MM.1S (cell line): ENCODE data around the gene DOK4.

Experiments used
- CTCF ChIP-seq: fragments of 300-600 bp; sonication (generic); IDR thresholded peaks from 2 replicates; pipeline ENCODE4 v1.5.1; 2016; ENCODE audit warnings: antibody characterized with exemption, low read length, mixed read lengths
- EZH2 ChIP-seq: fragments of 300-600 bp; sonication (generic); optimal IDR thresholded peaks from 2 replicates; pipeline ENCODE3; 2017; ENCODE audit warnings: low read depth, mild to moderate bottlenecking, antibody characterized with exemption, low read length, mixed read lengths
- EZH2phosphoT487 ChIP-seq: fragments of 300-600 bp; sonication (generic); IDR thresholded peaks from 2 replicates; pipeline ENCODE4 v1.6.1; 2018; ENCODE audit warnings: antibody characterized with exemption, low read length

DNA sequence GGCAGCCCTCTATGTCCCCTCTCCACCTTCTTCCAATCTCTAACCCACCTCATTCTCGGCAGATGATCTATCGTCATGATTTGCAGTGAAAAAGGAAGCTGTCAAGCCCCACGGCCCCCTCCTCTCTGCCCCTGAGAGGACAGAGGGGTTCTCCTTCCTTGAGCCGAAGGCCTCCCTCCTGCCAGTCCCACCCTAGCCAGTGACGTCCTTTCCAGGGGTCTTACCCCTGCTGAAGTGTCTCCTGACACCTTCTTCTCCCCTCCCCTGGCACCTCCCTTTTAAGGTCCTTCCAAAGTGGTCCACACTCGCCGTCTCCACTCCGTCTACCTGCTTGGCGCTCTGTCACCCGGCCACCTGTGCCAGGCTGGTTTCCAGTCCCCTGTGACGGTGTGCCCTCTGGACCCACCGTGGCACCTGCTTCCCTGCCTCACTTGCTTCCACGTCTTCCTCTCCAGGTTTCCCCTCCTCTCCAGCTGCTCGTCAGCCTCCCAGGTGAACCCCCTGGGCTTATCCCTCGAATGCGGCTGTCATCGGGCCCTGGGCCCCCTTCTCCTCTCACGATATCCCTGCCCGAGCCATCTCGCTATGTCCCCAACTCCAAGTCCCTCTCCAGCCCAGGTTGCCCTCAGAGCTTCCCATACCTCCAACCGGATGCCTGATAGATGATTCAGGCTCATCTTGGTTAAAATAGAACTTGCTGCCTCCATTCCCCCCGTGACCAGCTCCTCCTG is 44.4 kb upstream of the DOK4 start:
- TF ChIP-seq CTCF, result no peak
- no peak for TF ChIP-seq EZH2
- no peak for TF ChIP-seq EZH2phosphoT487
